Fibroblast of lung (primary cell): ENCODE data around the gene TRAM2. TPM values are rescaled to one million over a fixed set of nuclear protein-coding genes. Genes with fewer than 3 reads are reported as not detected.

Experiments
- DNase-seq, 2 donors: peaks; one replicate each; pipeline versions ENCODE4 v3.0.0 to v3.0.0-alpha.2; 2010; ENCODE audit warnings: low read depth in 2 of 2
- H2AFZ ChIP-seq: 2 replicates; pipeline ENCODE4 v1.5.1; 2012; ENCODE audit warnings: low read length, control low read depth, inconsistent platforms
- H3K27ac ChIP-seq: 2 replicates; pipeline ENCODE4 v1.5.1; 2011; ENCODE audit warnings: low read length, control low read depth; ENCODE audit not compliant: insufficient read depth
- H3K27me3 ChIP-seq: 2 replicates; pipeline ENCODE4 v1.5.1; 2011; ENCODE audit warnings: mild to moderate bottlenecking, low read length; ENCODE audit not compliant: control insufficient read depth, insufficient read depth
- H3K36me3 ChIP-seq: 2 replicates; pipeline ENCODE4 v1.5.1; 2011; ENCODE audit warnings: low read length; ENCODE audit not compliant: control insufficient read depth, insufficient read depth
- H3K4me1 ChIP-seq: 2 replicates; pipeline ENCODE4 v1.5.1; 2011; ENCODE audit warnings: low read length; ENCODE audit not compliant: control insufficient read depth, insufficient read depth; ENCODE audit errors: extremely low read depth
- H3K4me2 ChIP-seq: 2 replicates; pipeline ENCODE4 v1.5.1; 2011; ENCODE audit warnings: low read length, control low read depth; ENCODE audit not compliant: insufficient read depth; ENCODE audit errors: extremely low read depth
- H3K4me3 ChIP-seq, 4 experiments: fragments of 200-600 bp in 1 of 4; sonication (generic) in 1 of 4; replicated peaks in 1 of 4; 2 replicates each; pipeline ENCODE4 v1.5.1; 2011 to 2016; ENCODE audit warnings: low read length in 4 of 4, low read depth in 3 of 4, mild to moderate bottlenecking in 3 of 4, control low read depth in 2 of 4, inconsistent platforms in 1 of 4, mixed read lengths in 1 of 4; ENCODE audit not compliant: insufficient read depth in 1 of 4; ENCODE audit errors: control extremely low read depth in 1 of 4
- H3K79me2 ChIP-seq: 2 replicates; pipeline ENCODE4 v1.5.1; 2012; ENCODE audit warnings: mild to moderate bottlenecking, low read length, inconsistent platforms; ENCODE audit not compliant: control insufficient read depth, insufficient read depth
- H3K9ac ChIP-seq: 2 replicates; pipeline ENCODE4 v1.5.1; 2011; ENCODE audit warnings: mild to moderate bottlenecking, low read length, control low read depth; ENCODE audit not compliant: insufficient read depth
- H3K9me3 ChIP-seq: 2 replicates; pipeline ENCODE4 v1.5.1; 2012; ENCODE audit warnings: low read depth, low read length; ENCODE audit not compliant: control insufficient read depth, insufficient read depth
- H4K20me1 ChIP-seq: 2 replicates; pipeline ENCODE4 v1.5.1; 2011; ENCODE audit warnings: low read length; ENCODE audit not compliant: control insufficient read depth, insufficient read depth; ENCODE audit errors: extremely low read depth
- CTCF ChIP-seq, 2 donors: IDR thresholded peaks in 1 of 2; conservative IDR thresholded peaks in 1 of 2; 1 replicate in 1 of 2; 2 replicates in 1 of 2; pipeline ENCODE4 v1.5.1; 2011 to 2012; ENCODE audit warnings: low read length in 2 of 2, control low read depth in 1 of 2, inconsistent platforms in 1 of 2, low read depth in 1 of 2, mild to moderate bottlenecking in 1 of 2
- EZH2 ChIP-seq: IDR thresholded peaks from 2 replicates; pipeline ENCODE4 v1.5.1; 2012; ENCODE audit warnings: low read length, control low read depth, mild to moderate bottlenecking; ENCODE audit errors: missing control alignments
- polyA plus RNA-seq, 2 donors: library from polyadenylated mRNA; depleted of rRNA in 1 of 2; stranded (reverse) in 1 of 2; unstranded in 1 of 2; fragments of >200 nt; gene quantifications; 2 replicates each; pipeline ENCODE4 v1.2.1, GENCODE V29; 2011 to 2012; ENCODE audit warnings: missing spikeins in 1 of 2
- total RNA-seq: library from RNA; depleted of rRNA; stranded (reverse); fragments of >200 nt; gene quantifications from 2 replicates; pipeline ENCODE4 v1.2.1, GENCODE V29; 2014

The TRAM2 gene
- total and polyA plus RNA-seq, 2 donors (not counting 1 experiment from before 2014, with no cell fraction given): 131 to 252 TPM

GRCh38 chr6:52572536-52572935 is 4.3 kb downstream of the TRAM2 start:
- no peak for DNase-seq
- peaks cover 93% of the 10 kb centered on the region for H3K79me2 ChIP-seq
- no peaks in the 10 kb centered on the region for H3K9me3 ChIP-seq
- peaks cover 3% of the 10 kb centered on the region for H4K20me1 ChIP-seq
- H3K36me3 ChIP-seq: peaks cover 8% of the 10 kb centered on the region
- H3K27me3 ChIP-seq: no peaks in the 10 kb centered on the region
- no peak overlapping the region for H2AFZ ChIP-seq
- peak overlapping the region; percentile 13 to 99 (median 74) for H3K4me3 ChIP-seq
- peaks cover 40% of the 10 kb centered on the region for H3K4me1 ChIP-seq
- peak overlapping the region; percentile 87 for H3K27ac ChIP-seq
- no peak for TF ChIP-seq EZH2
- TF ChIP-seq CTCF (conservative IDR thresholded peaks at IDR 0.05 in 1 of 2, IDR thresholded peaks at IDR 0.05 in 1 of 2; ENCODE audit: low read depth in 1 of 2, low read length in 2 of 2): no peak
- H3K4me2 ChIP-seq: peak overlapping the region; percentile 99
- H3K9ac ChIP-seq: no peak overlapping the region

DNA sequence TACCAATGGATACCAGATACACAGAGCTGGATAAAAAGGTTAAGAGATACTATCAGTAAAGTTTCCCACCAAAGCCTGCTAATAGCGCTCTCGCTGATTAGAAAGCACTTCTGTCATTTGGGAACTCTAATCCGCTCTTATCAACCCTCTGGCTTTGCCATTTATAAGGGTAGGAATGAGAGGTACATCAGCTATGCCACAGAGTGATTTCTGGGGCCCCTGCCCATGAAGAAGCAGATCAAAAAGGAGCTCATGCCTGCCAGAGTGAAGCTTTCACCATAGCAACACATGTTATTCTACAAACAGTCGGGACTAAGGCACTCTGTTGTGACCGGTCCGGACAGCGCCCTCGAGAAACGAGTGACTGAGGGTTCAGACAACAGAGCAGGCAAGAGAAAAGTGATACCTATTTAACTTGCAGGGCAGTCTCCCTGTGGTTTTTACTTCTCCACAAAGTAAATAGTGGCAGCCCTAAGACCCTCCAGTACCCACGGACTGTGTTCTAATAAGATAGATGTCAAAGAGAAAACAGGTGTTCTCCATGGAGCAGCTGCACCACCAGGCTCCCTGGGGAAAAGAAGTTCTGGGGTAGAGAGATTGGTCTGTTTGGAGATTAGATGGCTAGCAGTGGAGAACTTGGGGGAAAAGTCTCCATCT is 5.6 kb downstream of the TRAM2 start:
- Histone ChIP-seq H3K9me3 (no peaks in the 10 kb centered on the region), H3K79me2 (peaks cover 97% of the 10 kb centered on the region), H3K36me3 (peaks cover 8% of the 10 kb centered on the region), H3K9ac (no peak overlapping the region), H3K4me1 (peaks cover 49% of the 10 kb centered on the region), H2AFZ (no peak overlapping the region), H3K27me3 (no peaks in the 10 kb centered on the region), H4K20me1 (peaks cover 3% of the 10 kb centered on the region), H3K4me3 (peak overlapping the region in 2 of 4 experiments; percentile 30 to 39), H3K27ac (peak overlapping the region; percentile 57), H3K4me2 (peak overlapping the region; percentile 74)
- no peak for DNase-seq
- TF ChIP-seq CTCF (conservative IDR thresholded peaks at IDR 0.05 in 1 of 2, IDR thresholded peaks at IDR 0.05 in 1 of 2; ENCODE audit: low read depth in 1 of 2, low read length in 2 of 2) (no peak), EZH2 (no peak)

DNA sequence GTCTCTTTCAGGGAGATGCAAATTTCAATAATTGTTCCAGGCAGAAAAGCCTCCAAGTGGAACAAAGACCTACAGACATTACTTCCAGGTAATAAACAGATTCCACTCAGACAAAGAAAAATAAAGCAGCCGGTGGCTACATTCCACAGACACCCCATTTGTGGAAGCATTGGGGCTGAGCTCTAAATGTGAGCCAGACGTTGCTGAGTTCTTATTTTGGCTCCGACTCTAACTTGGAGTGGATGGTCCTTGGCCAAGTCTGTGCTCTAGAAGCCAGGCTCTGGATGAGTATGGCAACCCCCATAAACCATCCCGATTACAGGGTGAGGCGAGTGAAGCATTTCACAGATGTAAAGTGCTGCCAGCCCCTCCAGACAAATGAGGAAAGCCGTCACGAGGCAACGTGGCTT is 6.6 kb downstream of the TRAM2 start:
- peak overlapping the region; percentile 60 for H3K4me2 ChIP-seq
- no peaks in the 10 kb centered on the region for H3K27me3 ChIP-seq
- no peak for TF ChIP-seq EZH2
- TF ChIP-seq CTCF (conservative IDR thresholded peaks at IDR 0.05 in 1 of 2, IDR thresholded peaks at IDR 0.05 in 1 of 2; ENCODE audit: low read depth in 1 of 2, low read length in 2 of 2): no peak
- H3K27ac ChIP-seq: peak overlapping the region; percentile 57
- H3K4me3 ChIP-seq: peak overlapping the region in 3 of 4 experiments; percentile 5 to 22 (median 9)
- no peak overlapping the region for H2AFZ ChIP-seq
- H3K79me2 ChIP-seq: peaks cover 97% of the 10 kb centered on the region
- H3K4me1 ChIP-seq: peaks cover 55% of the 10 kb centered on the region
- H3K9me3 ChIP-seq: no peaks in the 10 kb centered on the region
- peaks cover 8% of the 10 kb centered on the region for H3K36me3 ChIP-seq
- DNase-seq: peak; percentile 54 to 84
- H3K9ac ChIP-seq: peak overlapping the region; percentile 24
- H4K20me1 ChIP-seq: peaks cover 3% of the 10 kb centered on the region
